ENCODE data around the gene TACR1. TPM values are rescaled to one million over a fixed set of nuclear protein-coding genes. Genes with fewer than 3 reads are reported as not detected.

Gene TACR1
- total RNA-seq, 1 experiment from 2014 or later = not detected

DNA sequence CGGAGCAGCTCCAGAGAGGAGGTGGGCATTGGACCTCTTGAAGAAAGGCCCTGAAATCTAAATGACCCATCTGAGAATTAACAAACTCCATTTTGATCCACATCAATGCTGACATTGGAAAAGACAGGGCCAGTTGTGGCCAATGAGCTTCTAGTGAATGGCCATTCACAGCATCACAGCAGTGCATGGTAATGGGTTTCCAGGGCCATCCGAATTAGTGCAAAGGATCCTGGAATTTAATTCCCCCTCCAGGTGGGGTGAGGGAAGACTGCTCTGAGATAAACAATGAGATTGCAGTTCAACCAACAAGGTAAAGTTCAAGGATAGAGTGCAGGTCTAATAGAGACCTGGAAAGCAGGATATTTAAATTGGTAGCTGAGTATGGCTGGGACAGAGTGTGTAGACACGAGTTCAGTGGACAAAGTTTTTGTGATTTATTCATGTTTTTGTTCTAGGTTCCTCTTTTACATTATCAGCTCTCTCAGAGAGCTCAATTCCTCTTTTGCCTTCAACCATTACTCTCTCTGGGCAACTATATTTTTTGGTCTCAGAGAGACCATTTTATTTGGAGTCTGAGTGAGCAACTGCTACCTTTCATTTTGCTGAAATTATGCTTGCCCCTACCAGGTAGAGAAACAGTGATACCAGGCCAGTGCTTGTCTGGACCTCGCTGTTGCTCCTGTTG is 5.0 kb downstream of the TACR1 start:
- Histone ChIP-seq H3K79me2 (ENCODE audit: insufficient read depth, low read length) (no peaks in the 10 kb centered on the region), H3K27ac (ENCODE audit: low read depth, low read length) (no peak overlapping the region), H3K9me3 (ENCODE audit: control insufficient read depth in 1 of 2, insufficient read depth in 1 of 2, low read depth in 1 of 2, low read length in 2 of 2) (no peaks in the 10 kb centered on the region), H2AFZ (ENCODE audit: low read depth, low read length, poor library complexity, severe bottlenecking) (no peak overlapping the region), H3K9ac (ENCODE audit: low read length) (no peak overlapping the region), H3K9me2 (ENCODE audit: insufficient read depth) (no peaks in the 10 kb centered on the region; the same call in 1 of the 2 replicates), H3K4me1 (ENCODE audit: control insufficient read depth in 1 of 2, insufficient read depth in 2 of 2, low read length in 2 of 2) (no peaks in the 10 kb centered on the region), H3K27me3 (ENCODE audit: insufficient read depth, low read length) (peaks cover 72% of the 10 kb centered on the region), H4K20me1 (ENCODE audit: insufficient read depth) (no peaks in the 10 kb centered on the region), H3K4me3 (replicated peaks in 1 of 2; ENCODE audit: low read depth in 1 of 2, low read length in 2 of 2) (no peak overlapping the region), H3K4me2 (ENCODE audit: low read length) (no peak overlapping the region), H3K36me3 (ENCODE audit: control insufficient read depth in 1 of 2, insufficient read depth in 2 of 2, low read length in 2 of 2) (no peaks in the 10 kb centered on the region)
- ChIA-PET RAD21 (ENCODE audit: low non-redundant PET in 1 of 2, low total read pairs in 2 of 2, uncharacterized antibody in 2 of 2, unreplicated experiment in 2 of 2) (no interaction called here), POLR2A (no interaction called here), CTCF (no interaction called here)
- ATAC-seq = no peak
- intact Hi-C loops (cut with micrococcal nuclease) = no loop called here
- no TSS peak for BruUV-seq (replicated peaks)
- TF ChIP-seq POLR2A (IDR thresholded peaks at IDR 0.05; ENCODE audit: borderline replicate concordance, extremely low read depth, insufficient read depth, insufficient read length) (no peak), CBX3 (IDR thresholded peaks at IDR 0.05; ENCODE audit: low read depth) (no peak), SRF (IDR thresholded peaks at IDR 0.05; ENCODE audit: low read depth) (no peak), ELF1 (IDR thresholded peaks at IDR 0.05; ENCODE audit: borderline replicate concordance, low read depth) (no peak), RAD21 (IDR thresholded peaks at IDR 0.05; ENCODE audit: low read depth) (no peak), YY1 (IDR thresholded peaks at IDR 0.05; ENCODE audit: extremely low read depth, insufficient replicate concordance, low read depth, low read length) (no peak), POLR2AphosphoS5 (IDR thresholded peaks at IDR 0.05; ENCODE audit: low read depth, low read length) (no peak), EGR1 (IDR thresholded peaks at IDR 0.05; ENCODE audit: low read depth) (no peak)
- TF ChIP-seq, protein P1, sequence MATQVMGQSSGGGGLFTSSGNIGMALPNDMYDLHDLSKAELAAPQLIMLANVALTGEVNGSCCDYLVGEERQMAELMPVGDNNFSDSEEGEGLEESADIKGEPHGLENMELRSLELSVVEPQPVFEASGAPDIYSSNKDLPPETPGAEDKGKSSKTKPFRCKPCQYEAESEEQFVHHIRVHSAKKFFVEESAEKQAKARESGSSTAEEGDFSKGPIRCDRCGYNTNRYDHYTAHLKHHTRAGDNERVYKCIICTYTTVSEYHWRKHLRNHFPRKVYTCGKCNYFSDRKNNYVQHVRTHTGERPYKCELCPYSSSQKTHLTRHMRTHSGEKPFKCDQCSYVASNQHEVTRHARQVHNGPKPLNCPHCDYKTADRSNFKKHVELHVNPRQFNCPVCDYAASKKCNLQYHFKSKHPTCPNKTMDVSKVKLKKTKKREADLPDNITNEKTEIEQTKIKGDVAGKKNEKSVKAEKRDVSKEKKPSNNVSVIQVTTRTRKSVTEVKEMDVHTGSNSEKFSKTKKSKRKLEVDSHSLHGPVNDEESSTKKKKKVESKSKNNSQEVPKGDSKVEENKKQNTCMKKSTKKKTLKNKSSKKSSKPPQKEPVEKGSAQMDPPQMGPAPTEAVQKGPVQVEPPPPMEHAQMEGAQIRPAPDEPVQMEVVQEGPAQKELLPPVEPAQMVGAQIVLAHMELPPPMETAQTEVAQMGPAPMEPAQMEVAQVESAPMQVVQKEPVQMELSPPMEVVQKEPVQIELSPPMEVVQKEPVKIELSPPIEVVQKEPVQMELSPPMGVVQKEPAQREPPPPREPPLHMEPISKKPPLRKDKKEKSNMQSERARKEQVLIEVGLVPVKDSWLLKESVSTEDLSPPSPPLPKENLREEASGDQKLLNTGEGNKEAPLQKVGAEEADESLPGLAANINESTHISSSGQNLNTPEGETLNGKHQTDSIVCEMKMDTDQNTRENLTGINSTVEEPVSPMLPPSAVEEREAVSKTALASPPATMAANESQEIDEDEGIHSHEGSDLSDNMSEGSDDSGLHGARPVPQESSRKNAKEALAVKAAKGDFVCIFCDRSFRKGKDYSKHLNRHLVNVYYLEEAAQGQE (IDR thresholded peaks at IDR 0.05; ENCODE audit: low read depth) = no peak
- DNase-seq (ENCODE audit: low read depth, low spot score) = no peak

All from HCT116 (cell line).